ENCODE data around the gene NSRP1.
"Not testable (repeated sequence)": the region's sequence is repeated elsewhere in the genome, so short reads cannot be mapped to it uniquely, and the experiment has no call there.

NSRP1 gene, protein sequence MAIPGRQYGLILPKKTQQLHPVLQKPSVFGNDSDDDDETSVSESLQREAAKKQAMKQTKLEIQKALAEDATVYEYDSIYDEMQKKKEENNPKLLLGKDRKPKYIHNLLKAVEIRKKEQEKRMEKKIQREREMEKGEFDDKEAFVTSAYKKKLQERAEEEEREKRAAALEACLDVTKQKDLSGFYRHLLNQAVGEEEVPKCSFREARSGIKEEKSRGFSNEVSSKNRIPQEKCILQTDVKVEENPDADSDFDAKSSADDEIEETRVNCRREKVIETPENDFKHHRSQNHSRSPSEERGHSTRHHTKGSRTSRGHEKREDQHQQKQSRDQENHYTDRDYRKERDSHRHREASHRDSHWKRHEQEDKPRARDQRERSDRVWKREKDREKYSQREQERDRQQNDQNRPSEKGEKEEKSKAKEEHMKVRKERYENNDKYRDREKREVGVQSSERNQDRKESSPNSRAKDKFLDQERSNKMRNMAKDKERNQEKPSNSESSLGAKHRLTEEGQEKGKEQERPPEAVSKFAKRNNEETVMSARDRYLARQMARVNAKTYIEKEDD

DNA sequence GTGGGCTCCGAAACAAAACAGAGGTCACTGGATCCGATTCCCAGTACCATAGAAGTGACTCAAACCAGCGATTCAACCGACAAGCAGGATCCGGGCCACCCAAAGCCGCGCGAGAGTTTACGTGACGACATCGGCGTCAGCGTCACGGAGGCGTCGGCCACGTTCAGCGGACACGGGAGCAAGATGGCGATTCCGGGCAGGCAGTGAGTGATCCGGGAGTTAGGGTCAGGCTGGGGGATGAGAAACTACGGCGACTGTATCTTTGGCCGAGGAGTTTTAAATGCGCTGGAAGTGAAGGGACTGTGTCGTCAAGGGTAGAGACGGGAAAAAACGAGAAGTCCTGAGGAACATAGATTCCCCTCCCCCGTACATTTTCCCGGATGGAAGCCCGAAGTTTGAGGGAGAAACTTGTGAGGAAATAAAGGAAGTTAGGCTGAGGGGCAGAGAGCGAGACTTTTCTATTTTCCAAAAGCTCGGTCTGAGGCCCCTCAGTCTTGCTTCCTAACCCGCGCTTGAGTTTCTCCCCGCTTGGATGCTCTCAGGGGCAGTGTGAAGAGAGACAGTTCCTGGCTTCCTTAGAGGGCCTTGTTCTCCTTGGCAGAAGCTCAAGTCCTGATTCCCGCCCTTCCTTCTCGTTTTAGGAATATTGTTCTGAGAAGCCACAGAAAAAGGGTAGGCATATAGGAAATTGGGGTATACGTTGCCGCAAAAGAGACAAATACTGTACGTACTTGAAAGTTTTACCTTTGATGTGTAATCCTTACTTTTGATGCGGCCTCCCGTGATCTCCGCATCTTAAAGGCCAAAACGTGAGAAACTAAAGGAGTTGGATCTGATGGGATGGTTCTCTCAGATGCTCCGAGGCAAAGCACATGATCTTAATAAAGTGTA lies at the start of gene NSRP1:
Gene NSRP1 (plus strand): TSS at position 156 of the 891 bp plus-strand sequence. CDS start 28 bp downstream, at position 184.
- peak; percentile 90 for DNase-seq (ENCODE audit: extremely low spot score, insufficient read length, low read depth)
- FAIRE-seq: peak; percentile 98

DNA sequence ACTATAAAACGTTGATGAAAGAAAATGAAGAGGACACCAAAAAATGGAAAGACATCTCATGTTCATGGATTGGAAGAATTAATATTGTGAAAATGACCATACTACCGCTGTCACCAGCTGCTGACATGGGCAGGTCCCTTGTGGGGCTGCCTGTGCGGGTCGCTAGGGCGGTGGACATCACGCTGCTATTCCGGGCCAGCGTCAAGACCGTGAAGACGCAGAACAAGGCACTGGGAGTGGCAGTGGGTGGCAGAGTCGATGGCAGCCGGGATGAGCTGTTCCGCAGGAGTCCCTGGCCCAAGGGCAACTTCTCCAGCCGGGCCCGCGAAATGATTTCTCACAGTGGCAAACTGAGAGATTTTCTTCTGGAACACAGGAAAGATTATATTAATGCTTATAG lies 48.2 kb upstream of the NSRP1 start:
- FAIRE-seq (no peak), DNase-seq (ENCODE audit: extremely low spot score, insufficient read length, low read depth) (no peak)

DNA sequence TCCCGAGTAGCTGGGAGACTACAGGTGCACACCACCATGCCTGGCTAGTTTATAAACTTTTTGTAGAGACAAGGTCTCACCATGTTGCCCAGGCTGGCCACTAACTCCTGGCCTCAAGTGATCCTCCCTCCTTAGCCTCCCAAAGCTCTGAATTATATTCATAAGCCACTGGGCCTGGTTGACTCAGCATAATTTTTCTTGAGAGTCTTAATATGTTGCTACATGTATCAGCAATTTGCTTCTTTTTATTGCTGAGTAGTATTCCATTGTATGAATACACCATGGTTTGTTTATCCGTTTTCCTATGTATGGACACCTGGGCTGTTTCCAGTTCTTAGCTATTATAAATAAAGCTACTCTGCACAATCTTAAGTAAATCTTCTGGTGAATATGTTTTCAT lies 42.4 kb upstream of the NSRP1 start:
- no peak for FAIRE-seq
- no peak for DNase-seq (ENCODE audit: extremely low spot score, insufficient read length, low read depth)

DNA sequence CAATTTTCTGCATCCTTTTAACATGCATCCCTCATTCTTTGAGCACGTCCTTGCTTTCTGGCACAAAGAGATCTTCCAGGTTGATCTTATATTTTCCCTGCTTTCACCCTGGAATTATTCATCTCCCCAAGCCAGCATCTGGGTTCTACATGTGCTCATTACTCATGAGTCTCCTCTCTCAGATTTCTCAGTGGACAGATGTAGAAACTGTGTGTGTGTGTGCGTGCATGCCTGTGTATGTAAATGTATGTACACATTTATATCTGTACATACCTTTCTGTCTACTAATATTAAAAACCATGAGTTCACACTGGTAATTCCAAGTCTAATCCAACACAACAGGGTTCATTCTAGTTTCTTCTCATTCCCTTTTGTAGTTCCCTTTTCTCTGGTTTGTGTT lies 41.9 kb upstream of the NSRP1 start:
- FAIRE-seq (no peak), DNase-seq (ENCODE audit: extremely low spot score, insufficient read length, low read depth) (no peak)

DNA sequence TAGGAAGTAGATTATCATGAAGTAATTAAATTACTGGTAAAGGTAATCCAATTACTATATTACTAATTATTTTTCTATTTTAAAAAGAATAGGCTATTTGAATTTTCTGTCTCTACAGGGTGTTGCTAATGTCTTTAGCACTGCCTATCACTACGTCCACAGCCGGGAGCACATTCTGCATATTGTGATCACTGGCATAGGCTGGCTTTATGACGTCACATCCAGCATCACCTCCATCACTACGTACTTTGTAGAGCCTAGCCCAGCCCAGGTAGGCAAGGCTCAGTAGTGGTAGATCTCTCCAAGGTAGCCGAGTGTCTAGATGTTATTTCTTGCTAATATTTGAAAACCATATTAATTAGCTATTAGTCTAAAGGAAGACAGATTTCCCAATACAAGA lies 33.8 kb upstream of the NSRP1 start:
- DNase-seq (ENCODE audit: extremely low spot score, insufficient read length, low read depth): no peak
- no peak for FAIRE-seq

DNA sequence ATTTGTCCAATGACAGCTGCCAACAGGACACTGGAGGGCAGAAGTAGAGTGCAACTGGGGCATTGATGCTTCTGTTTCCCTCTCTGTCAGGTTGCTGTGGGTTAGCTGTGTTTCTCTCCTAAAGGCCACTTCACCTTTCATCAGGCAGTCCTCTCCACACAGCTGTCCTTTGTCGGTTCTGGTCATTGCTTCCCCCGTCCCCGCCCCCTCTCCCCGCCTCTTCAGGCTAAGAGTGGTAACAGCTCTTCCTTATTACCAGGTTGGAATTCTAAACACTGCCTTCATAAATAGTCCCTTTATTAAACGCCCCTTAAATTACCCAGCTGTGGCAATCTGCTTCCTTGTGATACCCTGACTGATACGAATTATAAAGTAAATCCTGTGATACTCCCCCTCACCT lies 31.8 kb upstream of the NSRP1 start:
- FAIRE-seq (no peak), DNase-seq (ENCODE audit: extremely low spot score, insufficient read length, low read depth) (no peak)

DNA sequence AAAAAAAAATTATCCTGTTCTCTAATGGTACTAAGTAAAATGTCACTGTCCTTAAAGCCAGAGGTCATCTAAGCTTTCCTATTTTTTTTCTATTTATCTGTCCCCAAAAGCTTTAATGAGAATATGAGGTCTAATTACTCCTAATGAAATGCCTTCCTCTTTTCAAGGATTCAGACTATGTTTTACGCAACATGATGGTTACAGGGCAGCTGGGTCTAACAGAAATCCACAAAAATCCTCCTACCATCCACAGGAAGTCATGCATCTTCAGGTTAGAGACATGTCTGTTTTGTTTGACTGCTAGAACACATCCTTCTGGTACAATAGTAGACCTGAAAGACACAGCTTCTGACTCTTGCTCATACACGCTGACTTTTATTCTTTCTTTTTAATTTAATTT lies 29.7 kb upstream of the NSRP1 start:
- no peak for FAIRE-seq
- DNase-seq (ENCODE audit: extremely low spot score, insufficient read length, low read depth): no peak

DNA sequence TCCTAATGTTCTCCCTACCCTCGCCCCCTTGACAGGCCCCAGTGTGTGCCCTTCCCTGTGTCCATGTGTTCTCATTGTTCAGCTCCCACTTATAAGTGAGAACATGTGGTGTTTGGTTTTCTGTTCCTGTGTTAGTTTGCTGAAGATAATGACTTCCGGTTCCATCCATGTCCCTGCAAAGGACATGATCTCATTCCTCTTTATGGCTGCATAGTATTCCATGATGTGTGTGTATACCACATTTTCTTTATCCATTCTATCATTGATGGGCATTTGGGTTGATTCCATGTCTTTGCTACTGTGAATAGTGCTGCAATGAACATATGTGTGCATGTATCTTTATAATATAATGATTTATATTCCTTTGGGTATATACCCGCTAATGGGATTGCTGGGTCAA lies 29.2 kb upstream of the NSRP1 start:
- DNase-seq (ENCODE audit: extremely low spot score, insufficient read length, low read depth); FAIRE-seq: not testable (repeated sequence)

DNA sequence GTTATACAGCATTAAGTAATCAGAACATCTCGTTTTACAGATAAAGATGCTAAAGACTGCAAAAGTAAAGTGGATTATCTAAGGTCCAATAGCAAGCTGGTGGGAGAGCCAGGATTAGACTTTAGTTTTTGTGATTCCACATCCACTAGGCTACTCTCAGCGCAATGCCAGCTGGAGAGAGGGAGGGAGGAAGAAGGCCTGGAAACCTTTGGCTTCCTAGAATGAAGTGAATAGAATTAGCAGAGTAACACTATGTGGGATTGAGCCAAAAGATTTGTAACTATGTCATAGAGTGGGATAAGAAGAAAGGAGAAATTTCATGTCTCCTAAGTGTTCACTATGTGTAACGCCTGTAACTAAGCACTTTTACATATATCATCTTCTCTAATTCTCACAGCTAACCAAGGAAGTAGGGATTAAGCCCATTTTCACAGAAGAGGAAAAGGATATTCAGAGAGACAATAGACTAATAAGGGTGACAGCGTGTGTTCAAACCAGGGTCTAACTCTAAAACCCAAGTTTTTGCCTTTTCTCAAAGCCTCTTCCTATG lies 25.4 kb upstream of the NSRP1 start:
- FAIRE-seq: no peak
- no peak for DNase-seq (ENCODE audit: extremely low spot score, insufficient read length, low read depth)

DNA sequence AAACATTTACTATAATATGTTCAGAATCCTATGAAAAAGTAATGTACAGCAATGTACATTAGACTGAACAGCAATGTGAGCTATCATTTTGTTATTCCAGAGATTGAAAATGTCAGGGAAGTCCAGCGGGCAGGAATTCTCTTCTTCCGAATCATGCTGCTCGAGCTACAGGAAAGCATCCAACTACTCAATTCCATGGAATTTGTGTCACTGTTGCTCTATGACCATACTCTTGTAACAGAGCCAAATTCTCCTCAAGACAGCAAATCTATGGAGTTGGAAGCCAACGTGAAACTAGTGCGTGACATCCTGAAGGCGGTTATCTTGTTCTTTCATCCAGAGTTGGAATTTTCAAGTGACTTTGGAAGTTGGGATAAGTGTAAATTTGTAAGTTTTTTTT lies 24.8 kb upstream of the NSRP1 start:
- FAIRE-seq (no peak), DNase-seq (ENCODE audit: extremely low spot score, insufficient read length, low read depth) (no peak)

DNA sequence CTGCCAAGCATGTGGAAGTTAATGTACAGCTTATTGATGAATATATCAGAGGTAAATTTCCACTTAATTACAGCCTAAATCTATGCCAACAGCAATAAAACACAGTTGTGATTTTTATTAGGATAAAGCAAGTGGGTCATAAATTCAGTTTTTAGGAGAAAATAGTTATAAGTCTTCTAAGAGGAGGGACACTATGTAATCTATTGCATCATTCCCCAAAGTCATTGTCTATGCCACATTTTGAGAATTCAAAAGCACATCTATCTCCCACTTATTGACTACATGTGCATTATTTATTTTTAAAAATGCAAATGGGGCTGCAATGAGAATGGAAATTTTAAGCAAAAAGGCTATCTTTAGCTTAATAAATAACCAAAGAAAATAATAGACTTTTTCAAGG lies 23.7 kb upstream of the NSRP1 start:
- no peak for DNase-seq (ENCODE audit: extremely low spot score, insufficient read length, low read depth)
- no peak for FAIRE-seq

DNA sequence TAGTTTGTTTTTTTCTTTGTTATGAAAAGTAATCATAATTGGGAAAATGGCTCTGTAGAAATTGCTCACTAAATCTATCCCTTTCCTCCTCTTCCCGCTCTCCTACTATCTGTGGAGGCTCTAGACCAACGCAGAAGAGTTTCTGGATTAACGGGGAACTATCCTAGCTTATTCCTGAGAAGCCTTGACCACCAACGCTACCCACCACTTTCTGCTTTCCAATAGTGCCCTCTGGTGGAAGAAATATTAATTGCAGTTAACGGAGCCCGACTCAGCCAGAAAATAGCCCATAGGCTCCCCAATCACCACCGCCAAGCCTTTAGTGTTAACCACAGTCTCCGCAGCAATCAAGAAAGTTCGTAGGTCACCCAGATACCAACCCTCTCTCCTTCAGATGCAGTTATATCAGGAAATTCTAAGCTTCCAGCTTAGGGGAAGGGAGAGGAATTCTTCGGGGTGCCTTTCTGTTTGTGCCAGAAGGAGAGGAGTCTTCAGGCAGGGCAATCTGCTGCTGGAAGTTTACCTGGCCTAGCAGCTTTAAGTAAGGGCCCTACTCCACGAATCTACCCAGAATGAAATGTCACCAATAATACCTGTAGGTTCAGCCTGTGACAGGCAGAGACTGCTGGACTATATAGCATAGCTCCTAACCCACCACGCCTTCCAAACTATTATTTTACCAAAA lies 23.0 kb upstream of the NSRP1 start:
- peak; percentile 51 for DNase-seq (ENCODE audit: extremely low spot score, insufficient read length, low read depth)
- peak; percentile 84 for FAIRE-seq

DNA sequence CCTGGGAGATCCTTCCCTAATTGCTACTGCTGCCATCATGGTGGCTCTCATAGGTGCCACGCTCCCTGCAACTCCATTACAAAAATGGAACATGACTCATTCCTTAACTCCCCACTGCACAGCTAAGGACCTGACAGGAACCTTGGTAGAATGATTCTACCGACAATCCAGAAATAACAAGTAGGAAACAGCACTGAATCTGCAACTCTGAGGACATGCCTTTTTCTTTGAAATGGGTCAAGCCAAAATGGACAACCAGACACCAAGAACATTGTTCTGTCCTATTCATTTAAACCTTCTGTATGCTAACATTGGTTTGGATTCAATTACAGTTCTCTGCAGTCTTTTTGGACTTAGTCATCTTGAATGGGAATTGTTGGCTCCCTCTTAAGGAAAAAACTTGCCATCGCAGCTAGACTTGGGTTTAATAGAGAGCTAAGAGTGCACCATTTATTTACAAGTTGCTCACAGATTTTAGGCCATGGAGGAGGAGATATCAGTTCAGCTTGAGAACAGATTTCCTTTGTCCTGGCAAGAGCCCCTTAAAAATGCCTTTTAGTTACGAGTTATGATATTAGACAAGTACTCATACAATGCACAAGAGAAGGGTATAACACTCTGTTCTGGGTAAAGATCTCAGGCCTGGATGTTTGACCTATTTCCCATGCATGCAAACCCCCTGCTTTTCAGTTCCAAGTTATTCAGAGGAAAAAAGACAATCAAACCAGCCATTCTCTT lies 20.9 kb upstream of the NSRP1 start:
- DNase-seq (ENCODE audit: extremely low spot score, insufficient read length, low read depth) (peak; percentile 4), FAIRE-seq (peak; percentile 77)

DNA sequence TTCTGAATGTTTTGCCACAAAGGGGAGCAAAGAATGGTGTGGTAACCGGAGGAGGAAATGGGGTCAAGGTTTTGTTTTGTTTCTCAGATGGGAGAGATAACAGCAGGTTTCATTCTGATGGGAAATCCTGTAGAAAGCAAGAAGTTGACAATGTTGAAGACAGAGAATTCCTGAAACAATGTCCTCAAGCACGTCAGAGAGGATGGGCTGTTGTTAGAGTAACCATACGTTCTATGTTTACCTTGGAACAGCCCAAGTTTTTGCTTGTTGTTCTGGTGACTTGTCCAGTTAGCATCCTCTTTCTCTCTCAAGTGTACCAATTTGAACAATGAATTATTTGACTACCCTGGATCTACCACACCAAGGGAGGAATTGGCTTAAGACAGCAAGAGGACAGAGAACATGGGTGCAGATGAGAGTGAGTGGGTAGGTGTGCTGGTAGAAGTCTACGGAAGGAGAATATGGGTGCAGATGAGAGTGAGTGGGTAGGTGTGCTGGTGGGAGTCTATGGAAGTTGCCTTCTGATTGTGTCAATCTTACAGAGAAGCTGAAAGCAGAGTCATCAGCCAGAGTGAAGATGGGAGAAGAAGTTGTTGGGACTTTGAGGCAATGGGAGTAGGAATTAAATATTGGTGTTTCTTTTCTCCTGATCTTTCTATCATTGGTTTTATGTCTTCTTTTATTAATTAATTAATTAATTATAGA lies 14.8 kb upstream of the NSRP1 start:
- DNase-seq (ENCODE audit: extremely low spot score, insufficient read length, low read depth): no peak
- no peak for FAIRE-seq

DNA sequence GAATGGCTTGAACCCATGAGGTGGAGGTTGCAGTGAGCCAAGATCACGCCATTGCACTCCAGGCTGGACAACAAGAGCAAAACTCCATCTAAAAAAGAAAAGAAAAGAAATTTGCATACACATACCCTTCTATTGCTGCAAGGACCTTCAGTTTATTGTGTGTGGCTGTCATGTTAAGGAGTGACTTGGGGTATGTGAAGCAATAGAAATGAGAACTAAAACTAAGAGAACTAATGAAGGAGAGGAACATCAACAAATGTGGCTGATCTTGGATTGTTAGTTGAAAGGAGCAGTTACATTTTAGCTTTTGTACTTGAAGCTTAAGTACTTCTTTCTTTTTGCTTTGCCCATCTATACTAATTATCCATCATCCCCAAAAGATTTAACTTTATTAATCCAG lies 12.7 kb upstream of the NSRP1 start:
- DNase-seq (ENCODE audit: extremely low spot score, insufficient read length, low read depth) (no peak), FAIRE-seq (no peak)

DNA sequence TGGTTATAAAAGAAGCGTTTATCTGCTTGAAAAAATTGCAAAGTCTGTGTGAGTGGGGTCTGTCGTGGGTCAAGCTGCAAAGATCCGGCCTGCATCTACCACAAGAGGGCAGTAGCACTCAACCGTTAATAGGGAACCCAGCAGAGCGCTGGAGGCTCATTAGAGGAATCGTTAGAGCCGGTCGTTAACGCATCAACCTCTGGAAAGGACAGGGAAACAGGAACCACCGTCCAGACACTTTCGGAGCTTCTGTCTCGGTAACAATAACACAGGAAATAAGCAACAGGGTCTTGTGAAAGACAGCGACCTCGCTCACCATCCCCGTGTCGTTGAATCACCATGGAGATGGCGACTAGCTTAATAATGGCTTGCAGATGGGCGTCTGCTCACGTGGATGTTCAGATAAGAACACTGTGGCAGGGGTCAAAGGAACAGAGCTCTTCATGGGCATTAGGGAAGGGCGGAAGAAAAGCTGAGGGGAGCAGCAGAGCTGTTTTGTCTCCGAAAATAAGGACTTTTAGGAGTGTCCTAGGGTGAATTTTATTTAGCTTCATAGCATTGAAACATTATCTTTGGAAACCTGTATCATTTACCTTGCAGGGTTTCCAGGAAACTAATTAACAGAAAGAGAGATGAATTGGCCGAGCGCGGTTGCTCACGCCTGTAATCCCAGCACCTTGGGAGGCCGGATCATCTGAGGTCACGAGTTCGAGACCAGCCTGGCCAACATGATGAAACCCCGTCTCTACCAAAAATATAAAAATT lies 11.9 kb upstream of the NSRP1 start:
- FAIRE-seq (peak; percentile 93), DNase-seq (ENCODE audit: extremely low spot score, insufficient read length, low read depth) (peak; percentile 56)

DNA sequence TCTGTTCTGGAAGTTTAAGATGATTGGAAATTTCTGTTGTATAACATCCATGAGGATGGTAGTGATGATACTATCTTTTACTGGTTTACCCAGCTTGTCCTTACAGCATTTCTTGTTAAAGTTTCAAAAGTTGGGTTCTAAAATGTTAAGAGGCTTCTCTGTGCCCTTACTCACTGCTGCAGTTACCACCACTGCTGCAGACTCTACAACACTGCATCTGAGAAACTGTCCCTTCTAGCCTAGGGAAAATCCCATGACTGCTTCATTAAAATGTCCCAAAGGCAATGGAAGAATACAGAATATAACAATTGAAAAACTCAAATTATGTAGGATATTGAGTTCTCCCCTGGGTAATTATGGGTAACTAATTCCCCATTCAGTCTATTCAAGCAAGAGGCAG lies 3.8 kb upstream of the NSRP1 start:
- FAIRE-seq: no peak

DNA sequence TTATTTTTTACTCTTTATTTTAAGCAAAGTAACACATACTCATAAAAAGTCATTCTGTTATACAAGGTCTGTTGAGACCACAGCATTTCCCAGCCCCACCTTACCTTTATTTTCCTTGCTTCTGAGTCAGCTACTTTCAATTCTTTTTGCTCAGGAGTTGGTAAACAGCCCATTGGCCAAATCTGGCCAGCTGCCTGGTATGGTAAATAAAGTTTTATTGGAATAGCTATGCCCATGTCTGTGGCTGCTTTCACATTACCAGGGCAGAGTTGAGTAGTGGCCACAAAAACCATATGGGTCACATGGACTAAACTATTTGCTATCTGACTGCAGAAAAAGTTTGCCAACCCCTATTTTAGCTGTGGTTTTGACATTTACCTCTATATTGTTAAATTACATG lies 3.4 kb upstream of the NSRP1 start:
- FAIRE-seq (no peak), DNase-seq (ENCODE audit: extremely low spot score, insufficient read length, low read depth) (no peak)

More for the DNA sequence above, 3.8 kb upstream of the NSRP1 start:
- no peak for DNase-seq (ENCODE audit: extremely low spot score, insufficient read length, low read depth)
